Breast epithelium (tissue), 3 donors: Measurements from ENCODE around the gene TMEM212.

Experiments used
- POLR2A ChIP-seq: fragments of 450-650 bp; IDR thresholded peaks from one replicate; pipeline ENCODE4 v1.6.1; 2016; ENCODE audit warnings: antibody characterized with exemption, mild to moderate bottlenecking, moderate library complexity
- POLR2AphosphoS5 ChIP-seq, 3 donors: sonication (generic); formaldehyde crosslinking; IDR thresholded peaks; one replicate each; pipeline ENCODE4 v1.6.1; 2017; ENCODE audit warnings: antibody characterized with exemption in 3 of 3
- TF ChIP-seq, protein P1 (sequence below), 3 donors: fragments of 450-650 bp; IDR thresholded peaks; one replicate each; pipeline ENCODE4 v1.5.1; 2016 to 2017; ENCODE audit warnings: antibody characterized with exemption in 3 of 3, mild to moderate bottlenecking in 3 of 3, moderate library complexity in 3 of 3

DNA sequence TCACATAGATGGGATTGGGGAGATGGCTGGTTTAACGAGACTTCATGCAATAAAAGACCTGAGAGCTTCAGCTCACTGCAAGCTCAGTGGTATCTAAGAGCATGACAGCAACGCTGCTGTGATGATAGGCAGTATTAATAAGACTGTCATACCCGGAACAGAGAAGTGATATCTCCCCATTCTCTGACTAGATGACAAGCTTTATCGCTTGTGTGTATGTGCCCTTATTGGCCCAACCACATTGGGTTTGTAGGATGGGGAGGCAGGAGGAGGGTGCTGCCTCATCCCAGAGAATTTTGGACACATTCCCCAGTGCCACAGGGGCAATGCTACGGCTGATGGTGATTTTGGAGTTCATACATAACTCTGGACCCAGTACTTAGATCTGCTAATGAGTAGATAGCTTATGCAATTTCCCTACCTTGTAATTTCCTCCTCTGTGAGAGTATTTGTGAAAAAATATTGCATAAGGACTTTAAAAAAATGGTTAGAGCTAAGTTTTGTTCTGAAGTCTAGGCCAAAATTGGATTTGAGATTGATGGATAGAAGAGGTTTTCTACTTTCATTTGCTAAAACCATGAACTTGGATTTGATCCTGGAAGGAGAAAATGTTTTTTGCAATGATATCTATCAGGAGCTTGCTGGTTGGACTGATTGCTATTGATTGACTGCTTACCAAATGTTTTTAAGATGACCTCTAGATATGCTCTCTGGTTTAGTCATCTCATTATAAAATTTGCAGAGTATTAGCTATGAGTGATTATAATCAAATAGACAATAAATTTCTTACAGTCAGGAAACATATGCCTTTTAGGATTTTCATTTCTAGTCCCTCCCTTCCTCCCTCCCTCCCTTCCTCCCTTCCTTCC is 14.0 kb upstream of the TMEM212 start:
- TF ChIP-seq, protein P1, sequence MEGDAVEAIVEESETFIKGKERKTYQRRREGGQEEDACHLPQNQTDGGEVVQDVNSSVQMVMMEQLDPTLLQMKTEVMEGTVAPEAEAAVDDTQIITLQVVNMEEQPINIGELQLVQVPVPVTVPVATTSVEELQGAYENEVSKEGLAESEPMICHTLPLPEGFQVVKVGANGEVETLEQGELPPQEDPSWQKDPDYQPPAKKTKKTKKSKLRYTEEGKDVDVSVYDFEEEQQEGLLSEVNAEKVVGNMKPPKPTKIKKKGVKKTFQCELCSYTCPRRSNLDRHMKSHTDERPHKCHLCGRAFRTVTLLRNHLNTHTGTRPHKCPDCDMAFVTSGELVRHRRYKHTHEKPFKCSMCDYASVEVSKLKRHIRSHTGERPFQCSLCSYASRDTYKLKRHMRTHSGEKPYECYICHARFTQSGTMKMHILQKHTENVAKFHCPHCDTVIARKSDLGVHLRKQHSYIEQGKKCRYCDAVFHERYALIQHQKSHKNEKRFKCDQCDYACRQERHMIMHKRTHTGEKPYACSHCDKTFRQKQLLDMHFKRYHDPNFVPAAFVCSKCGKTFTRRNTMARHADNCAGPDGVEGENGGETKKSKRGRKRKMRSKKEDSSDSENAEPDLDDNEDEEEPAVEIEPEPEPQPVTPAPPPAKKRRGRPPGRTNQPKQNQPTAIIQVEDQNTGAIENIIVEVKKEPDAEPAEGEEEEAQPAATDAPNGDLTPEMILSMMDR (IDR thresholded peaks at IDR 0.05): no peak
- TF ChIP-seq POLR2A (no peak), POLR2AphosphoS5 (IDR thresholded peaks at IDR 0.05) (no peak)
